GM12878 (cell line): ENCODE measurements around the gene CALCR. TPM values are rescaled to one million over a fixed set of nuclear protein-coding genes. Genes with fewer than 3 reads are reported as not detected.

ENCODE experiments used
- ATAC-seq: fragments of 200-7000 bp; cut with Tn5 transposase; 3 replicates; pipeline ENCODE4 v1.9.1; 2020; ENCODE audit warnings: mild to moderate bottlenecking, moderate library complexity
- BruUV-seq: library from RNA; stranded (reverse); fragments of 400-500 nt; replicated peaks from 2 replicates; lab custom pipeline; 2021; lab: Mats Ljungman, UMichigan
- CTCF ChIA-PET: fragments of 300-600 bp; sonication (Branson Sonifier 250); formaldehyde crosslinking; extraction: SDS; loops from one replicate; lab custom pipeline; 2021; ENCODE audit warnings: inconsistent platforms; lab: Yijun Ruan, JAX
- POLR2A ChIA-PET: fragments of 350-600 bp; formaldehyde crosslinking; extraction: SDS; loops from one replicate; lab custom pipeline; 2021; ENCODE audit warnings: inconsistent platforms; lab: Charles Lee
- RAD21 ChIA-PET: fragments of 300-600 bp; sonication (Branson Sonifier 250); formaldehyde crosslinking; loops from one replicate; lab custom pipeline; 2023; ENCODE audit warnings: antibody characterized with exemption; ENCODE audit not compliant: unreplicated experiment; lab: Charles Lee
- SMC1A ChIA-PET: fragments of 300-600 bp; sonication (Branson Sonifier 250); formaldehyde crosslinking; loops from one replicate; lab custom pipeline; 2023; ENCODE audit not compliant: unreplicated experiment, uncharacterized antibody; lab: Charles Lee
- DNase-seq: peaks from one replicate; pipeline ENCODE4 v3.0.0-alpha.2; 2011; ENCODE audit warnings: low read depth, low spot score
- FAIRE-seq: peaks from 3 replicates; lab custom pipeline; 2011; peaks lifted over from hg19 to GRCh38; lab: Jason Lieb, UNC
- H2AFZ ChIP-seq: 2 replicates; pipeline ENCODE4 v1.6.0; 2011; ENCODE audit warnings: low read depth, low read length, control low read depth; ENCODE audit not compliant: control insufficient read depth
- H3K27ac ChIP-seq: 2 replicates; pipeline ENCODE4 v1.5.1; 2011; ENCODE audit warnings: control low read depth; ENCODE audit not compliant: control insufficient read depth, insufficient read depth
- H3K27me3 ChIP-seq, 2 experiments: replicated peaks in 1 of 2; 2 replicates each; pipeline versions ENCODE4 v1.6.0 to v1.6.1; 2011; ENCODE audit warnings: low read length in 1 of 2; ENCODE audit not compliant: control insufficient read depth in 2 of 2, insufficient read depth in 2 of 2
- H3K36me3 ChIP-seq, 2 experiments: 2 replicates each; pipeline ENCODE4 v1.5.1; 2011; ENCODE audit warnings: low read length in 1 of 2; ENCODE audit not compliant: control insufficient read depth in 2 of 2, insufficient read depth in 2 of 2
- H3K4me1 ChIP-seq: 2 replicates; pipeline ENCODE4 v1.6.1; 2011; ENCODE audit warnings: mild to moderate bottlenecking, low read length, moderate library complexity, mixed read lengths; ENCODE audit not compliant: control insufficient read depth, insufficient read depth
- H3K4me2 ChIP-seq: 2 replicates; pipeline ENCODE4 v1.6.0; 2011; ENCODE audit warnings: control low read depth; ENCODE audit not compliant: control insufficient read depth, insufficient read depth
- H3K4me3 ChIP-seq: fragments of 200-600 bp; sonication (generic); 2 replicates; pipeline ENCODE4 v1.5.1; 2016
- H3K79me2 ChIP-seq: 2 replicates; pipeline ENCODE4 v1.6.0; 2011; ENCODE audit warnings: low read length; ENCODE audit not compliant: control insufficient read depth, insufficient read depth
- H3K9ac ChIP-seq: 2 replicates; pipeline ENCODE4 v1.8.0; 2011; ENCODE audit warnings: low read length, control low read depth, mixed read lengths; ENCODE audit not compliant: control insufficient read depth, insufficient read depth
- H3K9me3 ChIP-seq: replicated peaks from 3 replicates; pipeline ENCODE4 v1.5.1; 2011; ENCODE audit warnings: mild to moderate bottlenecking, low read length; ENCODE audit not compliant: control insufficient read depth, insufficient read depth
- H4K20me1 ChIP-seq: 2 replicates; pipeline ENCODE4 v1.6.0; 2011; ENCODE audit not compliant: control insufficient read depth, insufficient read depth
- CBX3 ChIP-seq: fragments of 200-600 bp; sonication (generic); IDR thresholded peaks from 2 replicates; pipeline ENCODE4 v1.6.1; 2016; ENCODE audit warnings: low read depth, borderline replicate concordance
- IKZF1 ChIP-seq: fragments of 450-650 bp; conservative IDR thresholded peaks from 2 replicates; pipeline ENCODE4 v1.6.1; 2017; ENCODE audit warnings: antibody characterized with exemption, mild to moderate bottlenecking
- KDM1A ChIP-seq: fragments of 200-600 bp; sonication (generic); IDR thresholded peaks from 2 replicates; pipeline ENCODE4 v1.6.1; 2016; ENCODE audit warnings: borderline replicate concordance
- KLF5 ChIP-seq: fragments of 450-650 bp; IDR thresholded peaks from 2 replicates; pipeline ENCODE4 v1.6.1; 2014; ENCODE audit warnings: mild to moderate bottlenecking; ENCODE audit not compliant: partially characterized antibody
- NRF1 ChIP-seq: conservative IDR thresholded peaks from 2 replicates; pipeline ENCODE4 v1.6.1; 2011; ENCODE audit warnings: mild to moderate bottlenecking, low read depth, low read length, improper control_type of control experiment
- RBBP5 ChIP-seq: fragments of 200-600 bp; sonication (generic); conservative IDR thresholded peaks from 2 replicates; pipeline ENCODE4 v1.6.1; 2016
- SIX5 ChIP-seq: IDR thresholded peaks from 2 replicates; pipeline ENCODE4 v1.6.1; 2011; ENCODE audit warnings: mild to moderate bottlenecking, low read depth, low read length, moderate library complexity; ENCODE audit not compliant: severe bottlenecking
- WRNIP1 ChIP-seq: IDR thresholded peaks from 2 replicates; pipeline ENCODE4 v1.6.1; 2011; ENCODE audit warnings: low read depth, low read length, improper control_type of control experiment, borderline replicate concordance
- YBX1 ChIP-seq: fragments of 450-650 bp; IDR thresholded peaks from 2 replicates; pipeline ENCODE4 v1.6.1; 2016; ENCODE audit warnings: antibody characterized with exemption
- ZNF274 ChIP-seq: IDR thresholded peaks from one replicate; pipeline ENCODE4 v1.8.0; 2011; ENCODE audit not compliant: insufficient read length, insufficient read depth
- ZZZ3 ChIP-seq: IDR thresholded peaks from 2 replicates; pipeline ENCODE4 v1.6.1; 2011; ENCODE audit warnings: low read depth; ENCODE audit not compliant: control insufficient read depth, insufficient read length
- WGBS: methylation state at CpG from one replicate; pipeline ENCODE4 v1.1.6; 2016; ENCODE audit warnings: low lambda C conversion rate; ENCODE audit not compliant: insufficient replicate concordance, insufficient coverage; ENCODE audit errors: missing lambda C conversion rate; 5-methylcytosine and 5-hydroxymethylcytosine counted together
- in situ Hi-C: fragments of 300-500 bp; cut with MboI; formaldehyde crosslinking; loops from 9 replicates; pipeline ENCODE4 v1.14.3; 2018; ENCODE audit warnings: mixed read lengths
- intact Hi-C: fragments of 100-400 bp; cut with micrococcal nuclease; formaldehyde crosslinking; loops from one replicate; pipeline ENCODE4 v1.14.2; 2022; ENCODE audit not compliant: unreplicated experiment
- polyA plus RNA-seq, 11 experiments: library from polyadenylated mRNA; depleted of rRNA in 4 of 11; unstranded in 6 of 11; stranded (reverse) in 5 of 11; fragments of >200 nt; fragmentation: Nextera tagmentation in 4 of 11; fragmentation: Illumina TruSeq in 1 of 11; extraction: Ambion mirVana in 4 of 11; extraction: Trizol in 1 of 11; gene quantifications; 1 replicate in 1 of 11; 2 replicates in 10 of 11; pipeline versions ENCODE4 v1.2.1 to v1.2.3, GENCODE V29; 2011 to 2016; ENCODE audit warnings: inconsistent platforms in 2 of 11, missing spikeins in 2 of 11, low read depth in 1 of 11
- total RNA-seq, 4 experiments: library from RNA; depleted of rRNA in 3 of 4; stranded (reverse); fragments of >200 nt in 3 of 4; fragmentation: Illumina TruSeq in 1 of 4; extraction: Trizol in 1 of 4; gene quantifications; 2 replicates each; pipeline versions ENCODE4 v1.2.1 to v1.2.3, GENCODE V29; 2013 to 2021
- TF ChIP-seq, protein P1 (sequence below): IDR thresholded peaks from 2 replicates; pipeline ENCODE4 v1.6.1; 2012; ENCODE audit warnings: improper control_type of control experiment, low read depth, low read length; ENCODE audit not compliant: insufficient replicate concordance

The CALCR gene
- total and polyA plus RNA-seq, 10 of the 15 experiments (the other 5 are each of a cell fraction or from before 2014, with no cell fraction given): not detected

- TF ChIP-seq SIX5 (no peak), RBBP5 (no peak), ZNF274 (no peak), YBX1 (no peak), IKZF1 (no peak), KLF5 (no peak), KDM1A (no peak), NRF1 (no peak), CBX3 (no peak), ZZZ3 (no peak), WRNIP1 (no peak)
- TF ChIP-seq, protein P1, sequence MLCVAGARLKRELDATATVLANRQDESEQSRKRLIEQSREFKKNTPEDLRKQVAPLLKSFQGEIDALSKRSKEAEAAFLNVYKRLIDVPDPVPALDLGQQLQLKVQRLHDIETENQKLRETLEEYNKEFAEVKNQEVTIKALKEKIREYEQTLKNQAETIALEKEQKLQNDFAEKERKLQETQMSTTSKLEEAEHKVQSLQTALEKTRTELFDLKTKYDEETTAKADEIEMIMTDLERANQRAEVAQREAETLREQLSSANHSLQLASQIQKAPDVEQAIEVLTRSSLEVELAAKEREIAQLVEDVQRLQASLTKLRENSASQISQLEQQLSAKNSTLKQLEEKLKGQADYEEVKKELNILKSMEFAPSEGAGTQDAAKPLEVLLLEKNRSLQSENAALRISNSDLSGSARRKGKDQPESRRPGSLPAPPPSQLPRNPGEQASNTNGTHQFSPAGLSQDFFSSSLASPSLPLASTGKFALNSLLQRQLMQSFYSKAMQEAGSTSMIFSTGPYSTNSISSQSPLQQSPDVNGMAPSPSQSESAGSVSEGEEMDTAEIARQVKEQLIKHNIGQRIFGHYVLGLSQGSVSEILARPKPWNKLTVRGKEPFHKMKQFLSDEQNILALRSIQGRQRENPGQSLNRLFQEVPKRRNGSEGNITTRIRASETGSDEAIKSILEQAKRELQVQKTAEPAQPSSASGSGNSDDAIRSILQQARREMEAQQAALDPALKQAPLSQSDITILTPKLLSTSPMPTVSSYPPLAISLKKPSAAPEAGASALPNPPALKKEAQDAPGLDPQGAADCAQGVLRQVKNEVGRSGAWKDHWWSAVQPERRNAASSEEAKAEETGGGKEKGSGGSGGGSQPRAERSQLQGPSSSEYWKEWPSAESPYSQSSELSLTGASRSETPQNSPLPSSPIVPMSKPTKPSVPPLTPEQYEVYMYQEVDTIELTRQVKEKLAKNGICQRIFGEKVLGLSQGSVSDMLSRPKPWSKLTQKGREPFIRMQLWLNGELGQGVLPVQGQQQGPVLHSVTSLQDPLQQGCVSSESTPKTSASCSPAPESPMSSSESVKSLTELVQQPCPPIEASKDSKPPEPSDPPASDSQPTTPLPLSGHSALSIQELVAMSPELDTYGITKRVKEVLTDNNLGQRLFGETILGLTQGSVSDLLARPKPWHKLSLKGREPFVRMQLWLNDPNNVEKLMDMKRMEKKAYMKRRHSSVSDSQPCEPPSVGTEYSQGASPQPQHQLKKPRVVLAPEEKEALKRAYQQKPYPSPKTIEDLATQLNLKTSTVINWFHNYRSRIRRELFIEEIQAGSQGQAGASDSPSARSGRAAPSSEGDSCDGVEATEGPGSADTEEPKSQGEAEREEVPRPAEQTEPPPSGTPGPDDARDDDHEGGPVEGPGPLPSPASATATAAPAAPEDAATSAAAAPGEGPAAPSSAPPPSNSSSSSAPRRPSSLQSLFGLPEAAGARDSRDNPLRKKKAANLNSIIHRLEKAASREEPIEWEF: no peak
- TF ChIP-seq, all 136 proteins: peak for 0
- no peaks in the 10 kb centered on the region for H3K36me3 ChIP-seq
Observed at GRCh38 chr7:93382362-93382761, 192.2 kb downstream of the CALCR start.

More at GRCh38 chr7:93382362-93382761, 192.2 kb downstream of the CALCR start:
- RAD21 ChIA-PET: no interaction called here
- Histone ChIP-seq H3K27me3 (no peaks in the 10 kb centered on the region; a peak in 1 of 4 replicates), H3K79me2 (no peaks in the 10 kb centered on the region), H2AFZ (no peak overlapping the region), H3K4me3 (no peak overlapping the region), H3K4me1 (peaks cover 4% of the 10 kb centered on the region), H3K27ac (no peak overlapping the region), H3K9me3 (no peaks in the 10 kb centered on the region; the same call in 2 of the 3 replicates), H3K4me2 (no peak overlapping the region), H4K20me1 (no peaks in the 10 kb centered on the region), H3K9ac (no peak overlapping the region)
- ATAC-seq: no peak
- SMC1A ChIA-PET: no interaction called here
- 93% methylated on average over 3 of the region's 3 CpGs for WGBS
- no TSS peak for BruUV-seq
- POLR2A ChIA-PET: no interaction called here
- DNase-seq: no peak
- CTCF ChIA-PET: interaction anchor here (1.4 kb wide), 1 partner anchor 8 kb away, joined by 7 read pairs; no protein-coding TSS in a partner anchor
- intact Hi-C loops (no loop called here), in situ Hi-C loops (no loop called here)
- FAIRE-seq: no peak
